ENCODE measurements around the gene CREBRF.
A peak's percentile ranks its signal among the peaks of the same experiment; 100 is the strongest.

Gene CREBRF

GRCh38 chr5:173178369-173178910, 122.3 kb downstream of the CREBRF start:
- DNase-seq: peak; percentile 63

GRCh38 chr5:173180331-173180730, 124.2 kb downstream of the CREBRF start:
- H3K27ac ChIP-seq (ENCODE audit: low read length): no peak overlapping the region
- H3K4me2 ChIP-seq (ENCODE audit: low read depth, low read length): no peak overlapping the region
- H3K36me3 ChIP-seq (replicated peaks; ENCODE audit: insufficient read depth, low read length): no peaks in the 10 kb centered on the region
- no peaks in the 10 kb centered on the region for H3K9me2 ChIP-seq (replicated peaks; ENCODE audit: insufficient read depth, low read length)
- H3F3A ChIP-seq (ENCODE audit: insufficient read depth, low read length): no peaks in the 10 kb centered on the region
- DNase-seq: no peak
- TF ChIP-seq EZH2 (optimal IDR thresholded peaks at IDR 0.05; ENCODE audit: low read depth, low read length) (no peak), CTCF (IDR thresholded peaks at IDR 0.05; ENCODE audit: low read length) (no peak), EZH2phosphoT487 (IDR thresholded peaks at IDR 0.05; ENCODE audit: low read length) (no peak)
- no peaks in the 10 kb centered on the region for H4K20me1 ChIP-seq (ENCODE audit: insufficient read depth, low read length)
- H3K4me3 ChIP-seq (ENCODE audit: low read length): no peak overlapping the region
- H3K79me2 ChIP-seq (ENCODE audit: low read length): no peaks in the 10 kb centered on the region
- H2AFZ ChIP-seq (ENCODE audit: low read length): no peak overlapping the region
- H3K4me1 ChIP-seq (ENCODE audit: low read length): peaks cover 3% of the 10 kb centered on the region; the same call in 1 of the 2 replicates
- no peaks in the 10 kb centered on the region for H3K27me3 ChIP-seq (replicated peaks; ENCODE audit: insufficient read depth, low read length)
- no peaks in the 10 kb centered on the region for H3K9me3 ChIP-seq (replicated peaks; ENCODE audit: insufficient read depth, low read length)
- H3K9ac ChIP-seq (ENCODE audit: low read length): no peak overlapping the region

More at GRCh38 chr5:173178369-173178910, 122.3 kb downstream of the CREBRF start:
- Histone ChIP-seq H3K79me2 (ENCODE audit: low read length) (no peaks in the 10 kb centered on the region), H3K36me3 (replicated peaks; ENCODE audit: insufficient read depth, low read length) (no peaks in the 10 kb centered on the region), H3F3A (ENCODE audit: insufficient read depth, low read length) (no peaks in the 10 kb centered on the region), H3K27ac (ENCODE audit: low read length) (no peak overlapping the region), H3K9me2 (replicated peaks; ENCODE audit: insufficient read depth, low read length) (no peaks in the 10 kb centered on the region), H3K4me1 (ENCODE audit: low read length) (peaks cover 3% of the 10 kb centered on the region; the same call in 1 of the 2 replicates), H3K4me3 (ENCODE audit: low read length) (peak overlapping the region; percentile 16; the same call in 1 of the 2 replicates), H2AFZ (ENCODE audit: low read length) (peak overlapping the region; percentile 35; the same call in 1 of the 2 replicates), H4K20me1 (ENCODE audit: insufficient read depth, low read length) (no peaks in the 10 kb centered on the region), H3K9me3 (replicated peaks; ENCODE audit: insufficient read depth, low read length) (no peaks in the 10 kb centered on the region), H3K27me3 (replicated peaks; ENCODE audit: insufficient read depth, low read length) (no peaks in the 10 kb centered on the region), H3K9ac (ENCODE audit: low read length) (no peak overlapping the region), H3K4me2 (ENCODE audit: low read depth, low read length) (peak overlapping the region; percentile 44)
- no peak for TF ChIP-seq EZH2 (optimal IDR thresholded peaks at IDR 0.05; ENCODE audit: low read depth, low read length)
- no peak for TF ChIP-seq EZH2phosphoT487 (IDR thresholded peaks at IDR 0.05; ENCODE audit: low read length)
- TF ChIP-seq CTCF (IDR thresholded peaks at IDR 0.05; ENCODE audit: low read length): no peak

GRCh38 chr5:173187054-173187743, 131.0 kb downstream of the CREBRF start:
- TF ChIP-seq EZH2phosphoT487 (IDR thresholded peaks at IDR 0.05; ENCODE audit: low read length) (no peak), CTCF (IDR thresholded peaks at IDR 0.05; ENCODE audit: low read length) (peak; percentile 34)
- Histone ChIP-seq H3K9me3 (replicated peaks; ENCODE audit: insufficient read depth, low read length) (no peaks in the 10 kb centered on the region), H3K9ac (ENCODE audit: low read length) (no peak overlapping the region), H3K79me2 (ENCODE audit: low read length) (no peaks in the 10 kb centered on the region), H3K4me2 (ENCODE audit: low read depth, low read length) (no peak overlapping the region), H2AFZ (ENCODE audit: low read length) (no peak overlapping the region), H3K36me3 (replicated peaks; ENCODE audit: insufficient read depth, low read length) (no peaks in the 10 kb centered on the region), H3K9me2 (replicated peaks; ENCODE audit: insufficient read depth, low read length) (no peaks in the 10 kb centered on the region), H3K4me1 (ENCODE audit: low read length) (no peaks in the 10 kb centered on the region), H3K27ac (ENCODE audit: low read length) (no peak overlapping the region), H3F3A (ENCODE audit: insufficient read depth, low read length) (no peaks in the 10 kb centered on the region; the same call in 1 of the 2 replicates), H4K20me1 (ENCODE audit: insufficient read depth, low read length) (no peaks in the 10 kb centered on the region), H3K27me3 (replicated peaks; ENCODE audit: insufficient read depth, low read length) (no peaks in the 10 kb centered on the region), H3K4me3 (ENCODE audit: low read length) (no peak overlapping the region)
- peak; percentile 50 for DNase-seq

Measured in MM.1S (cell line).